Adrenal gland (tissue), 12 donors: ENCODE measurements around the gene PHYH. TPM values are rescaled to one million over a fixed set of nuclear protein-coding genes. Genes with fewer than 3 reads are reported as not detected.
"Not testable (repeated sequence)": the region's sequence is repeated elsewhere in the genome, so short reads cannot be mapped to it uniquely, and the experiment has no call there.

ENCODE experiments used
- DNase-seq, 7 donors: peaks; one replicate each; pipeline ENCODE4 v3.0.0-alpha.2; 2019 to 2020
- H3K27ac ChIP-seq, 5 donors: fragments of 200-600 bp; sonication (generic) in 4 of 5; 1 replicate in 3 of 5; 2 replicates in 2 of 5; pipeline versions ENCODE4 v1.5.1 to v1.8.0; 2016 to 2020; ENCODE audit warnings: mild to moderate bottlenecking in 1 of 5
- H3K27me3 ChIP-seq: fragments of 200-600 bp; 2 replicates; pipeline ENCODE4 v1.8.0; 2021
- H3K36me3 ChIP-seq, 2 donors: fragments of 200-600 bp; replicated peaks in 1 of 2; 1 replicate in 1 of 2; 2 replicates in 1 of 2; pipeline versions ENCODE4 v1.5.1 to v1.8.0; 2018 to 2022
- H3K4me1 ChIP-seq, 2 donors: fragments of 200-600 bp; replicated peaks in 1 of 2; 1 replicate in 1 of 2; 2 replicates in 1 of 2; pipeline versions ENCODE4 v1.5.1 to v1.8.0; 2018 to 2021
- H3K4me3 ChIP-seq, 4 donors: fragments of 200-600 bp; sonication (generic) in 3 of 4; one replicate each; pipeline ENCODE4 v1.5.1; 2016 to 2018
- H3K9me3 ChIP-seq, 3 donors: fragments of 200-600 bp; sonication (generic) in 1 of 3; replicated peaks in 1 of 3; 1 replicate in 2 of 3; 2 replicates in 1 of 3; pipeline versions ENCODE4 v1.5.1 to v1.8.0; 2016 to 2021
- CTCF ChIP-seq, 6 experiments: fragments of 450-650 bp in 4 of 6; fragments of 200-600 bp in 2 of 6; sonication (generic) in 1 of 6; IDR thresholded peaks; 1 replicate in 5 of 6; 2 replicates in 1 of 6; pipeline versions ENCODE4 v1.5.1 to v1.8.0; 2016 to 2021; ENCODE audit warnings: antibody characterized with exemption in 6 of 6, mild to moderate bottlenecking in 2 of 6, moderate library complexity in 1 of 6
- POLR2A ChIP-seq, 2 donors: fragments of 450-650 bp; IDR thresholded peaks; one replicate each; pipeline ENCODE4 v1.6.1; 2017; ENCODE audit warnings: antibody characterized with exemption in 2 of 2, mild to moderate bottlenecking in 2 of 2, moderate library complexity in 1 of 2
- WGBS, 4 donors: extraction: QIAGEN DNeasy Blood & Tissue Kit in 2 of 4; methylation state at CpG; one replicate each; pipeline versions ENCODE4 v1.1.5 to v1.1.7; 2013 to 2017; 5-methylcytosine and 5-hydroxymethylcytosine counted together
- intact Hi-C, 2 donors: fragments of 100-400 bp; cut with DNase I; formaldehyde crosslinking; loops; one replicate each; pipeline versions ENCODE4 v1.14.1 to v1.15.0; 2022 to 2023
- polyA plus RNA-seq, 3 donors: library from polyadenylated mRNA; stranded (reverse); fragments of 200-250 nt in 2 of 3; fragments of 350-450 nt in 1 of 3; fragmentation: Illumina TruSeq in 1 of 3; extraction: RNeasy Lipid Tissue Mini Kit (QIAGEN cat#74804) in 1 of 3; gene quantifications; one replicate each; pipeline ENCODE4 v1.2.3, GENCODE V29; 2013 to 2014
- total RNA-seq, 9 donors: library from RNA; depleted of rRNA in 4 of 9; stranded (reverse); fragments of >200 nt in 4 of 9; fragments of 120-200 nt in 1 of 9; fragmentation: NEBNext Ultra II Directional in 1 of 9; extraction: Animal tissue kit (Norgen Biotek cat#: 25700) in 1 of 9; gene quantifications; one replicate each; pipeline versions ENCODE4 v1.1.0 to v1.2.4, GENCODE V29; 2013 to 2023
- donor health status: healthy with polysubstance abuse.
- donor health status: Bipolar disorder and iron deficiency.
- donor health status: DM: yes; HTN: yes; CAD: no.
- donor health status: DM: no; HTN: no; CAD: no.
- donor health status: DM: no; HTN: no; CAD: no.
- donor health status: DM: yes; HTN: yes; CAD: no.

The PHYH gene
- total and polyA plus RNA-seq, 12 donors, result 44.2 to 140 (median 71.6) TPM

- intact Hi-C loops, result no loop called here
- H3K27ac ChIP-seq, result no peak overlapping the region
- no peaks in the 10 kb centered on the region for H3K27me3 ChIP-seq
- TF ChIP-seq POLR2A (IDR thresholded peaks at IDR 0.05) (no peak), CTCF (IDR thresholded peaks at IDR 0.05) (no peak)
- WGBS, 4 donors, result 89 to 92% (median 91%) methylated on average over 7 of the region's 7 CpGs
- no peaks in the 10 kb centered on the region for H3K4me1 ChIP-seq
- no peaks in the 10 kb centered on the region for H3K36me3 ChIP-seq
- H3K4me3 ChIP-seq, result no peak overlapping the region
- no peaks in the 10 kb centered on the region for H3K9me3 ChIP-seq
- DNase-seq, result no peak
Observed at GRCh38 chr10:13239923-13240322, 59.9 kb downstream of the PHYH start.

- no peak for TF ChIP-seq POLR2A (IDR thresholded peaks at IDR 0.05)
- no peak for TF ChIP-seq CTCF (IDR thresholded peaks at IDR 0.05)
- 82 to 88% (median 86%) methylated on average over 16 of the region's 16 CpGs for WGBS, 4 donors
- H3K27me3 ChIP-seq, result no peaks in the 10 kb centered on the region
- H3K9me3 ChIP-seq, result no peaks in the 10 kb centered on the region
- intact Hi-C loops, result no loop called here
- H3K36me3 ChIP-seq, result no peaks in the 10 kb centered on the region
- no peak overlapping the region for H3K4me3 ChIP-seq
- no peaks in the 10 kb centered on the region for H3K4me1 ChIP-seq
- no peak for DNase-seq
- no peak overlapping the region for H3K27ac ChIP-seq
Observed at GRCh38 chr10:13238271-13239077, 61.4 kb downstream of the PHYH start.

- TF ChIP-seq POLR2A (IDR thresholded peaks at IDR 0.05) (no peak), CTCF (IDR thresholded peaks at IDR 0.05) (no peak)
- Histone ChIP-seq H3K4me3 (no peak overlapping the region), H3K27ac (no peak overlapping the region), H3K36me3 (no peaks in the 10 kb centered on the region), H3K9me3 (no peaks in the 10 kb centered on the region), H3K27me3 (no peaks in the 10 kb centered on the region), H3K4me1 (no peaks in the 10 kb centered on the region)
- intact Hi-C loops, result no loop called here
- DNase-seq, result no peak
- 73 to 90% (median 82%) methylated on average over 8 of the region's 8 CpGs for WGBS, 4 donors
Observed at GRCh38 chr10:13236638-13237037, 63.2 kb downstream of the PHYH start.

- H3K27ac ChIP-seq, H3K27me3 ChIP-seq, DNase-seq, intact Hi-C loops, H3K9me3 ChIP-seq, H3K36me3 ChIP-seq, H3K4me3 ChIP-seq, H3K4me1 ChIP-seq: not testable (repeated sequence)
- WGBS, 4 donors, result 77 to 86% (median 84%) methylated on average over 11 to 13 of the region's 13 CpGs
Observed at GRCh38 chr10:13234736-13235135, 65.1 kb downstream of the PHYH start.

GRCh38 chr10:13234172-13234571 lies 65.7 kb downstream of the PHYH start, which contains the start of gene UCMA:
Gene UCMA (minus strand): TSS chr10:13234374. CDS start chr10:13234258, 116 bp downstream.
- 59 to 74% (median 69%) methylated on average over 6 to 10 of the region's 10 CpGs for WGBS, 4 donors
- Histone ChIP-seq H3K9me3 (no peaks in the 10 kb centered on the region), H3K4me1 (no peaks in the 10 kb centered on the region), H3K36me3 (no peaks in the 10 kb centered on the region), H3K4me3 (no peak within 1 kb of the TSS), H3K27me3 (no peaks in the 10 kb centered on the region), H3K27ac (no peak within 1 kb of the TSS)
- intact Hi-C loops, result no loop called here
- no peak for DNase-seq
- TF ChIP-seq CTCF (IDR thresholded peaks at IDR 0.05) (no peak), POLR2A (IDR thresholded peaks at IDR 0.05) (no peak)
